Activated naive CD4-positive, alpha-beta T cell treated with anti-CD3 and anti-CD28 coated beads for 36 hours (primary cell): ENCODE measurements around the gene FSTL4. TPM values are rescaled to one million over a fixed set of nuclear protein-coding genes. Genes with fewer than 3 reads are reported as not detected.

Experiments
- CTCF ChIA-PET: fragments of 350-600 bp; sonication (Branson Sonifier 250); formaldehyde crosslinking; loops from one replicate; lab custom pipeline; 2021; ENCODE audit warnings: antibody characterized with exemption; lab: Charles Lee
- DNase-seq: peaks from one replicate; pipeline ENCODE4 v3.0.0-alpha.2; 2020
- H3K27ac Mint-ChIP-seq: one replicate; pipeline ENCODE4 v1.8.0; 2021; ENCODE audit warnings: mild to moderate bottlenecking, mixed read lengths
- H3K27me3 Mint-ChIP-seq: one replicate; pipeline ENCODE4 v1.8.0; 2021; ENCODE audit warnings: low read depth, mixed read lengths
- H3K36me3 Mint-ChIP-seq: one replicate; pipeline ENCODE4 v1.8.0; 2021; ENCODE audit warnings: low read depth, mixed read lengths
- H3K4me1 Mint-ChIP-seq: one replicate; pipeline ENCODE4 v1.8.0; 2021; ENCODE audit warnings: low read depth, mixed read lengths
- H3K4me3 Mint-ChIP-seq: one replicate; pipeline ENCODE4 v1.8.0; 2021; ENCODE audit warnings: mild to moderate bottlenecking, moderate library complexity, mixed read lengths
- H3K9me3 Mint-ChIP-seq: one replicate; pipeline ENCODE4 v1.8.0; 2021; ENCODE audit warnings: mixed read lengths
- intact Hi-C: fragments of 100-400 bp; cut with micrococcal nuclease; formaldehyde crosslinking; loops from one replicate; pipeline ENCODE4 v1.15.1; 2023
- total RNA-seq, 2 experiments: library from RNA; stranded (reverse); gene quantifications; one replicate each; pipeline ENCODE4 v1.2.3, GENCODE V29; 2021

FSTL4 gene
- total RNA-seq, 2 experiments from 2014 or later: 0.29 to 0.30 TPM

DNA sequence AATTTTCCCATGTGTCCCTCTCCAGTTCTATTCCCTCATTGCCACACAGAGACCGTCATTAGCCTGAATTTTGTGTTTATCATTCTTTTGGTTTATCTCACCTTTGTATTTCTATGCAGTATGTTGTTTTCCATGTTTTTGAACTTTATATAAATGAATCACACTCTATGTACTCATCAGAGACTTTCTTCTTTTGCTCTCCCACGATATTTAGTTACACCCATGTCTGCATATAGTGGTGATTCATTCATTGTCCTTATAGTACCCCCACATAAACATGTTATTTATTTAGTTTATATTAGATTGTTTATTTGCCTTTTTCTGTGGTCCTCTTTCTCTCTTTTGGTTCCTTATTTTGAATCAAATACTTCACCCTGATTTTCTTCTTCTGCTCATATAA is 199.7 kb downstream of the FSTL4 start:
- intact Hi-C loops: no loop called here
- Mint-ChIP-seq H3K9me3 (no peaks in the 10 kb centered on the region), H3K4me1 (no peaks in the 10 kb centered on the region), H3K27ac (no peak overlapping the region), H3K4me3 (no peak overlapping the region), H3K36me3 (no peaks in the 10 kb centered on the region), H3K27me3 (peaks cover 7% of the 10 kb centered on the region)
- no peak for DNase-seq
- CTCF ChIA-PET: no interaction called here

DNA sequence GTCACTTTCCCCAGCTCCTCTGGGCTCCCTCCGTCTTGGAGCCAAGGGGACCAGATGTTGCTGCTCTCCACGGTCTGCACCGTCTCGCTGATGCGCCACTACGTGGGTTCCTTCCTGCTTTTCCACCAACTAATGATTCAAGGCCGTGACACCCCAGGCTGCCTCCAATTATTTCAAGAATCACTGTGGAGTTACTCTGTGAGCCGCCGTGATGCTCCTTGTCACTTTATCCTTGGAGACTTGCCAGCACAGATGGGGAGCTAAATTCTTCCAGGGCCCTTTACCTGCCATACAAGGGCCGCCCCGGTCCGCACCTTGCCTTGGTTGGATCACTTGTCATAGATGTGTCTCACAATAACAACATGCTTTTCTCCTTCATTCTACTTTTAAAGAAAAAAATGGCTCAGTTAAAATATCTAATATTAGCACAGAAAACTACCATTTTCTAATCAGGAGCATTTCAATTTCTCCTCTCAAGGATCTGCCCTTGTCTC is 202.0 kb downstream of the FSTL4 start:
- Mint-ChIP-seq H3K27me3 (peaks cover 5% of the 10 kb centered on the region), H3K27ac (no peak overlapping the region), H3K9me3 (no peaks in the 10 kb centered on the region), H3K4me1 (no peaks in the 10 kb centered on the region), H3K4me3 (no peak overlapping the region), H3K36me3 (no peaks in the 10 kb centered on the region)
- DNase-seq: no peak
- intact Hi-C loops: no loop called here
- CTCF ChIA-PET: interaction anchor here (1.2 kb wide), 2 partner anchors 11 to 13 kb away, joined by 3 to 4 read pairs; no protein-coding TSS in a partner anchor

DNA sequence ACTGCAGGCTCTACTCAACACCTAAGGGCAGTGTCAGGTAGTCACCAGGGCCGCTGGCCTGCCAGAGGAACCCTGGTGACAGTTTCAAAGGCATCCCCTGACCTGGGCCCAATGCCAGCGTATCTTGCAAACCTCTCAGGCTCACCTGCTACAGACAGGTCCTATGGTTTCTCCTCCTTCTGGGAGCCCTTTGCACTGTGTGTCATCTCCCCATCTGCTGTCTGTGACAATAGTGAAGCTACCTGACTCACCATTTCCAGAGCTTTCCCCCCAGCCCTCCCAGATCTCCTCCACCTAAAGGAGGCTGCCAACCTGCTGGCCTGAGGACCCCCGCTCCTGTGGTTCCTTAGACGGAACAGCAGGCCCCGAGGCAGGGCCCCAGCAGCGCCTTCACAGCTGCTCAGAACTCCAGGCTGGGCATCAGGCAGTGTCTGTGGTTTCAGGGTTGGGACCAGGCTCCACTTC is 203.1 kb downstream of the FSTL4 start:
- H3K36me3 Mint-ChIP-seq: no peaks in the 10 kb centered on the region
- no peak overlapping the region for H3K27ac Mint-ChIP-seq
- intact Hi-C loops: no loop called here
- no peaks in the 10 kb centered on the region for H3K9me3 Mint-ChIP-seq
- CTCF ChIA-PET: no interaction called here
- H3K27me3 Mint-ChIP-seq: peaks cover 3% of the 10 kb centered on the region
- DNase-seq: no peak
- no peak overlapping the region for H3K4me3 Mint-ChIP-seq
- H3K4me1 Mint-ChIP-seq: no peaks in the 10 kb centered on the region

DNA sequence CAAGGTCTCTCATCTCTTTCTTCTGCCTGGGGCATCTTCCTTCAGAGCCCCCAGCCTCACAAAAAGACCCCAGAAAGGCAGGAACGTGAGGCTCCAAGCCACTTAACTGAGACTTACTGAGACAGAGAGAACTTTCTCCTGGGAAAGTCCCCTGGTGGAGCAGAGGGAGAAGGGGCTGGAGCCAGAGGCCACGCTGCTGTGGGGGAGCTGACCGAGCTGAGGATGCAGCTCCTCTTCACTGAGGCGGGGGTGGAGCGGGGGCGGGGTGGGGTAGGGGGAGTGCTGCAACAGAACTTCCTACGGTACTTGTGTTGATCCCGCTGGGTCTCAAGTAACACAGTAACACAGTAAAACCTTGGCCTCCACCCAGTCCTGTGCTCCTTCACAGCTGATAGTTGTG is 204.0 kb downstream of the FSTL4 start:
- DNase-seq: no peak
- peaks cover 3% of the 10 kb centered on the region for H3K27me3 Mint-ChIP-seq
- H3K9me3 Mint-ChIP-seq: no peaks in the 10 kb centered on the region
- CTCF ChIA-PET: interaction anchor here (0.7 to 1.0 kb wide), 2 partner anchors 52 to 347 kb away, joined by 3 read pairs; no protein-coding TSS in a partner anchor
- intact Hi-C loops: no loop called here
- no peak overlapping the region for H3K4me3 Mint-ChIP-seq
- H3K27ac Mint-ChIP-seq: no peak overlapping the region
- H3K4me1 Mint-ChIP-seq: no peaks in the 10 kb centered on the region
- no peaks in the 10 kb centered on the region for H3K36me3 Mint-ChIP-seq

DNA sequence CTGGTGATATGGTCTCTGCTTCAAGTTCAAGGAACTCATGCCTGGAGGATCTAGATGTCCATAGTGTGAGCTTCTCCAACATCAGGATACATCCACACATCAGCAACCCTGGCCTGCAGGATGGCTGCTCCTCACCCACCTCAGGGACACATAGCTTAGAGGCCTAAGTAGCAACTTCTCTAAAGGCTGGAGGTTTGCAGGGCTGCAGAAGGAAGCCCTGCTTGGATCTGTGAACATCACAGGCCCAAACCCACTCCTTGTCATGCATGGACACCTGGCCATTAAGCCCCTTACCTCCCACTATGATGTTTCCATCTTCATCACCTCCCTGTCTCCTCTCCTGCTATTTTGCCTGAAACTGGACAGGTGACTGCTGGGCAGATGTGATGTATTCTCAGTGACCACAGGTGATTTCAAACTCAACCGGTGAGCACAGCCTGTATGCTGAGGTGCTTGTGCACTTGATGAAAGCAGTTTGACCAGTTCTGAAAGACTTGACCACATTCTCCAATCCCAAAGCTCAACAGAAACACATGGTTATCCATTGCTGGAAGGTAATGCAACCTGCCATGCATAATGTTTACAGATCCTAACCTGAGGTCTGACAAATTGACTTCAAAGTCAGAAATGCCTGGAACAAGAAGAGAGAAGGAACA is 205.2 kb downstream of the FSTL4 start:
- no peak overlapping the region for H3K4me3 Mint-ChIP-seq
- no peak for DNase-seq
- peaks cover 3% of the 10 kb centered on the region for H3K27me3 Mint-ChIP-seq
- CTCF ChIA-PET: interaction anchor here (0.7 to 1.6 kb wide), 3 partner anchors 14 to 53 kb away, joined by 3 to 6 read pairs (median 3); no protein-coding TSS in a partner anchor
- no peaks in the 10 kb centered on the region for H3K36me3 Mint-ChIP-seq
- no peaks in the 10 kb centered on the region for H3K4me1 Mint-ChIP-seq
- intact Hi-C loops: no loop called here
- H3K9me3 Mint-ChIP-seq: no peaks in the 10 kb centered on the region
- H3K27ac Mint-ChIP-seq: no peak overlapping the region

DNA sequence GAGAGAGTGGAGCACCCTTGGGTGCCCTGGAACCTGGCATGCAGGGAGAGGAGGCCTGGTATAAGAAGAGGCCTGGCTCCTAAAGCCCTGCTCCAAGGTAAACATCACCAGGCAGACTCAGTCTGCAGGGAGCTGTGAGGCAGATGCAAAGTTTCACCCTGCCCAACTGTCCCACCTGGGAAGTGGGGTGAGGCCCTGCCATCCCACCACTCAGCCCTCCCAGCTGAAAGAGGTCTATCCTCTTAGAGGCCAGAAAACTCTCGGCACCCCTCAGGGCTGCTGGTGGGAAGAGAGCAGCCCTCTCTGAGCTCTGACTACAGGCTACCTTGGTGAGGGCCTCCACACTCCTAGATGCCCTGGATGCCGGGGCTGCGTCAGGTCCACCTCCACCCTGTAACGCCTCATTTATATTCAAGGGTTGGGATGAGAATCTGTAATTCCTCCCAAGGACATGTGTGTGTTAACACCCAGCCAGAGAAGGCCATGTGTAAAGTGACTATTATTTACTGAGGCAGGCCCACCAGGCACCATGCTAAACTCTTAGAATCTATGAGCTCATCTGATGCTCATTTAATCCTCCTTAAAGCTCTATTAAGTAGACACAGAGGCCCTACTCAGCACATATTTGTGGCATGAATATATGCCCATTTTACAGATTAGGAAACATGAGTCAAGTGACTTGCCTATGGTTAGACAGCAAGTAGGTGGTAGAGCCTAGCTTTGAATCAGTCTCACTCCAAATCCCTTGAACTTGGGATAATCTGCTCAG is 205.9 kb downstream of the FSTL4 start:
- H3K4me1 Mint-ChIP-seq: no peaks in the 10 kb centered on the region
- CTCF ChIA-PET: interaction anchor here (0.7 to 1.6 kb wide), 2 partner anchors 15 to 17 kb away, joined by 3 to 6 read pairs; no protein-coding TSS in a partner anchor
- no peaks in the 10 kb centered on the region for H3K9me3 Mint-ChIP-seq
- DNase-seq: no peak
- intact Hi-C loops: no loop called here
- H3K36me3 Mint-ChIP-seq: no peaks in the 10 kb centered on the region
- peaks cover 3% of the 10 kb centered on the region for H3K27me3 Mint-ChIP-seq
- H3K4me3 Mint-ChIP-seq: no peak overlapping the region
- H3K27ac Mint-ChIP-seq: no peak overlapping the region

DNA sequence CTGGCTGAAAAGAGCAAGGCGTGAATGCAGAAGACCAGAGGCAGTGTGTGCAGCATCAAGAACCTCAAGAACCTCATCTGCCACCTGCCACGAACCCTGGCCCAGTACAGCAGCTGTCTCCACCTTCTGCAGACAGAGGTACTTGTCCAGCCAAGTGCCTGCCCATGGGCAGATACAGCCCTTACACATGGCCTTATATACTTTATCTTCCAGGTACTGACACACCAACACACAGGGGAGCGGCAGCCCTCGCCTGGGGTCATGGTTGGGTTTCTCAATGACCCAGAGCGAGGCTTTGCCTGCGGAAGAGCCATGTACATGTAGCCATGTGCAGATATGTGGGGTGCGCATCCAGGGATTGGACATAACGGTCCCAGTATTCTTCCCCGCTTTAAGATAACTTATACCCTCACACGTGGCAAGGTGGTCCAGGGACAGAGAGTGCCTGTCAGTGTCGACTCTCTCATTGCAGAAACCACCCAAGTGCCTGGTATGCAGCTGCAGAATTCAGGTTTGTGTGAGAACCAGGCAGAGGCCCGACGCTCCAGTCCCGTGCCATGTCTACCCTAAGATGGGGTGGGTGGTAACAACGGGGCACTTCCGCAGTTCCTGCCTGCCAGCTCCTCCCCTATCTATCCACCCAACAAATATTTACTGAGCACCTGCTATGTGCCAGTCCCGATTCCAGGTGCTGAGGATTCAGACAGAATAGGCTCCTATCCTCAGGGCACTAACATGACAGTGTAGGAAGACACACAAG is 206.9 kb downstream of the FSTL4 start:
- CTCF ChIA-PET: interaction anchor here (0.7 to 1.6 kb wide), 3 partner anchors 18 to 297 kb away, joined by 3 to 6 read pairs (median 4); no protein-coding TSS in a partner anchor
- Mint-ChIP-seq H3K9me3 (no peaks in the 10 kb centered on the region), H3K4me1 (no peaks in the 10 kb centered on the region), H3K27me3 (peaks cover 3% of the 10 kb centered on the region), H3K36me3 (no peaks in the 10 kb centered on the region), H3K4me3 (no peak overlapping the region), H3K27ac (no peak overlapping the region)
- intact Hi-C loops: no loop called here
- DNase-seq: no peak

DNA sequence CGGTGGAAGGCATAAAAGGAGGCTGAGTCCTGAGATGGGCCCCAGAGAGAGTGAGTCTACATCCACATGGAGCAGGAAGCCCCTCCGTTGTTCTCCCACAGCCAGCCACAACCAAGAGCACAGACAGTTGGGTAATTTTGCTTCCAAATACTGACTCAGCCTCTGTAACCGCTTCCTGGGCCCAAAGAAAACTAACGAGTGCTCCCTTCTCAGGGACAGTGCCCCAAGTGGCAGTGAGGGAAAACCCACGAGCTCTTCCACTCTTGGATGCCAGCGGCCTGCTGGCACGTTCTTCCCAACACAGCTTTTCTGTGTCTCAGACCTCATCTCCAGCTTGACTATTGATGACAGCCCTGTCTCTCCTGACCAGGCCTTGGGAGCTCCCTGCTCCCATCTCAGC is 207.6 kb downstream of the FSTL4 start:
- CTCF ChIA-PET: interaction anchor here (0.7 to 1.5 kb wide), 2 partner anchors 18 to 298 kb away, joined by 3 to 4 read pairs; no protein-coding TSS in a partner anchor
- H3K36me3 Mint-ChIP-seq: no peaks in the 10 kb centered on the region
- DNase-seq: no peak
- H3K27ac Mint-ChIP-seq: no peak overlapping the region
- H3K4me1 Mint-ChIP-seq: no peaks in the 10 kb centered on the region
- no peaks in the 10 kb centered on the region for H3K9me3 Mint-ChIP-seq
- no peaks in the 10 kb centered on the region for H3K27me3 Mint-ChIP-seq
- H3K4me3 Mint-ChIP-seq: no peak overlapping the region
- intact Hi-C loops: no loop called here

DNA sequence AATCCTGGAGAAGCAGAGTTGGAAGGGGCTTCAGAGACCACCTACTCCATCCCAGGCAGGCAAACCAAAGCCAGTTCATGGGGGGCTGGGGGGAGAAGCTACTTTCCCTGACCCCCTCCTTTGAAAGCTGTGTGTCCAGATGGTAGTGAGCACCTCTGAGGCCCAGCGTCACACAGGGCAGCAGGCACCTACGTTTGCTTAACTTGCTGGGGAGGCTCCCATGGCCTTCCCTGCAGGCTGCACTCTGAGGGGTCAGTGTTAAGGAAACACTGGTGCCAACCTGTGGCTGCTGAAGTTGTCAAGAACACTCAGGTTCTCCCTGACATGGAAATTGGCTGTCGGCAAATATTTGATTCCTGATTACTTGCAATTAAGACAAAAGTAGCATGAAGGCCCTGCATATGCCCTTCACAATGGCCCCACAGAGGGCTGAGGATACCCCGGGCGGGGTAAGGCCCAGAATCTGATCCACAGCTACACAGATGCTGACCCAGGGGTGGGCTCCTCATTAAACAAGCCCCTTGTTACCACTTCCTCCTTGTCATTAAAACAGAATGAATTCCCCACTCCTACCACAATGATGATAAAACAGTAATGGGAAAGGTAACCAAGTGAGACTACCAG is 208.5 kb downstream of the FSTL4 start:
- H3K4me3 Mint-ChIP-seq: no peak overlapping the region
- H3K9me3 Mint-ChIP-seq: no peaks in the 10 kb centered on the region
- intact Hi-C loops: no loop called here
- H3K4me1 Mint-ChIP-seq: peaks cover 8% of the 10 kb centered on the region
- H3K36me3 Mint-ChIP-seq: no peaks in the 10 kb centered on the region
- H3K27ac Mint-ChIP-seq: no peak overlapping the region
- H3K27me3 Mint-ChIP-seq: no peaks in the 10 kb centered on the region
- no peak for DNase-seq
- CTCF ChIA-PET: interaction anchor here (1.5 kb wide), 1 partner anchor 19 kb away, joined by 4 read pairs; no protein-coding TSS in a partner anchor

DNA sequence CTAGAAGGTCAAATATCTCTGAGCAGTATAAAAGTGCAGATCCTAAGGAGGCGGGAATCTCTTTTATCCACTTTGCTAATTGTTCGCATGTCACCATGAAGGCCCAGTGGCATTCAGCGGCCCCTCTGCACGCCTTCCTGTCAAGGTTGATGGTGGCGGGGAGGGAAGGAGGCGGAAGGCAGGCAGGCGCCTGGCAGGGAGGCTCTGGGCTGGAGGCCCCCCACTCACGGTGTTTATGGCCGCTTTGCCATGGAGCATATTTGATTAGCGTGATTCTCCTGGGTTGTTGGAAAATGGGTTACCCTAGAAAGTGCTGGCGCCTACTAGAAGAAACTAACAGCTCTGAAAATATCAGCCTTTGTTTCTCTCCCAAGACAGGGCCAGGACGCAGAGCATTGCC is 209.6 kb downstream of the FSTL4 start:
- H3K27me3 Mint-ChIP-seq: no peaks in the 10 kb centered on the region
- H3K4me3 Mint-ChIP-seq: no peak overlapping the region
- H3K4me1 Mint-ChIP-seq: peaks cover 19% of the 10 kb centered on the region
- no peak overlapping the region for H3K27ac Mint-ChIP-seq
- no peaks in the 10 kb centered on the region for H3K36me3 Mint-ChIP-seq
- no peak for DNase-seq
- no peaks in the 10 kb centered on the region for H3K9me3 Mint-ChIP-seq
- CTCF ChIA-PET: no interaction called here
- intact Hi-C loops: no loop called here

DNA sequence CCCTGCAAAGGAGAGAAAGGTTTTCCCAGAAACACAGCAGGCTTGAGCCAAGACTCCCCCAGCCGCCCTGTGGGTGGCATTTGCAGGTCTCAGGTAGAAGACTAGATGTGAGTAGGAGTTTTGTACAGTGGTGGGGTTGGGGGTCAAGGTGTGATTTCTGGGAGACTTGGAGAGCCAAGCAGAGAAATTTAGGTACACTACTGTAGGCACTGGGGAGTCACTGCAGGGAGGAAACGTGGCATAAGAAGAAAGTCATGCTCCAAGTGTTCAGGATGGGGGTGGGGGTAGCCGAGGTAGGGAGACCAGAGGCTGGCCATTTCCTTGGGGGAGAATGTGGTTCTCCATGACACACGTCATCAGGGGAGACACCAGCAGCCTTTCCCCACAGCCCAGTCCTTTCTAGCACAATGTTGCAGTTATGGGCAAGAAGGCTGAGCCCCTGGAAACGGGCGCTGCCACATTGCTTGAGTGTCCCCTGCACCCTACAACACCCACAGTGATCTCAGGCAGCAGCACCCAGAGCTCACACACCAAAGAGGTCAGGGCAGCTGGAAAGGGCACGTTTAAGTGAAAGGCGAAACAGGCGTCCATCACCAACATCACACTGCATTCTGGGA is 210.5 kb downstream of the FSTL4 start:
- no peaks in the 10 kb centered on the region for H3K9me3 Mint-ChIP-seq
- no peak overlapping the region for H3K27ac Mint-ChIP-seq
- CTCF ChIA-PET: interaction anchor here (1.4 kb wide), 1 partner anchor 22 kb away, joined by 3 read pairs; no protein-coding TSS in a partner anchor
- no peak for DNase-seq
- no peaks in the 10 kb centered on the region for H3K27me3 Mint-ChIP-seq
- intact Hi-C loops: no loop called here
- no peak overlapping the region for H3K4me3 Mint-ChIP-seq
- no peaks in the 10 kb centered on the region for H3K36me3 Mint-ChIP-seq
- H3K4me1 Mint-ChIP-seq: peaks cover 28% of the 10 kb centered on the region
